Loucy (cell line): ENCODE results near the gene SERGEF.

ENCODE experiments used
- EZH2phosphoT487 ChIP-seq: fragments of 200-600 bp; IDR thresholded peaks from 2 replicates; pipeline ENCODE4 v1.6.1; 2018; ENCODE audit warnings: antibody characterized with exemption, mild to moderate bottlenecking, moderate library complexity, borderline replicate concordance
- TF ChIP-seq, protein P1 (sequence below): fragments of 200-600 bp; sonication (generic); conservative IDR thresholded peaks from 2 replicates; pipeline ENCODE4 v1.5.1; 2014; ENCODE audit warnings: mild to moderate bottlenecking, antibody characterized with exemption, low read length

DNA sequence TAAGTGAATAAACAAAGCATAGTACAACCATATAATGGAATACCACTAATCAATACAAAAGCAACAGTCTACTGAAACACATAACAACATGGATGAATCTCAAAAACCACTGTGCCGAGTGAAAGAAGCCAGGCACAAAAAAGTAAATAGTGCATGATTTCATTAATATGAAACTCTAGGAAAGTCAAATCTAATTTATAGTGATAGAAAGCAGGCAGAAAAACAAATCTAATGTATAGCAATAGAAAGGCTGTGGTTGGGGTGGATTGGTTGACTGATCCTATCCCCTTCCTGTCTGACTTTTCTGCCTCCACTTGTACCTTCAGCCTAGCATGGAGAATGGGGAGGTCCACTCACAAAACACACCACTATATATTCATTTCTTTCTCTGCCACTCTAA is 115.4 kb downstream of the SERGEF start:
- TF ChIP-seq, protein P1, sequence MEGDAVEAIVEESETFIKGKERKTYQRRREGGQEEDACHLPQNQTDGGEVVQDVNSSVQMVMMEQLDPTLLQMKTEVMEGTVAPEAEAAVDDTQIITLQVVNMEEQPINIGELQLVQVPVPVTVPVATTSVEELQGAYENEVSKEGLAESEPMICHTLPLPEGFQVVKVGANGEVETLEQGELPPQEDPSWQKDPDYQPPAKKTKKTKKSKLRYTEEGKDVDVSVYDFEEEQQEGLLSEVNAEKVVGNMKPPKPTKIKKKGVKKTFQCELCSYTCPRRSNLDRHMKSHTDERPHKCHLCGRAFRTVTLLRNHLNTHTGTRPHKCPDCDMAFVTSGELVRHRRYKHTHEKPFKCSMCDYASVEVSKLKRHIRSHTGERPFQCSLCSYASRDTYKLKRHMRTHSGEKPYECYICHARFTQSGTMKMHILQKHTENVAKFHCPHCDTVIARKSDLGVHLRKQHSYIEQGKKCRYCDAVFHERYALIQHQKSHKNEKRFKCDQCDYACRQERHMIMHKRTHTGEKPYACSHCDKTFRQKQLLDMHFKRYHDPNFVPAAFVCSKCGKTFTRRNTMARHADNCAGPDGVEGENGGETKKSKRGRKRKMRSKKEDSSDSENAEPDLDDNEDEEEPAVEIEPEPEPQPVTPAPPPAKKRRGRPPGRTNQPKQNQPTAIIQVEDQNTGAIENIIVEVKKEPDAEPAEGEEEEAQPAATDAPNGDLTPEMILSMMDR, result no peak
- TF ChIP-seq EZH2phosphoT487, result no peak
